SH-SY5Y (cell line): ENCODE data around the gene PROCA1.

Experiments used
- GATA2 ChIP-seq: IDR thresholded peaks from 2 replicates; pipeline ENCODE4 v1.6.1; 2011; ENCODE audit warnings: mild to moderate bottlenecking, low read depth, low read length
- GATA3 ChIP-seq: IDR thresholded peaks from 2 replicates; pipeline ENCODE4 v1.6.1; 2011; ENCODE audit warnings: low read depth, mild to moderate bottlenecking, low read length, moderate library complexity

The PROCA1 gene

DNA sequence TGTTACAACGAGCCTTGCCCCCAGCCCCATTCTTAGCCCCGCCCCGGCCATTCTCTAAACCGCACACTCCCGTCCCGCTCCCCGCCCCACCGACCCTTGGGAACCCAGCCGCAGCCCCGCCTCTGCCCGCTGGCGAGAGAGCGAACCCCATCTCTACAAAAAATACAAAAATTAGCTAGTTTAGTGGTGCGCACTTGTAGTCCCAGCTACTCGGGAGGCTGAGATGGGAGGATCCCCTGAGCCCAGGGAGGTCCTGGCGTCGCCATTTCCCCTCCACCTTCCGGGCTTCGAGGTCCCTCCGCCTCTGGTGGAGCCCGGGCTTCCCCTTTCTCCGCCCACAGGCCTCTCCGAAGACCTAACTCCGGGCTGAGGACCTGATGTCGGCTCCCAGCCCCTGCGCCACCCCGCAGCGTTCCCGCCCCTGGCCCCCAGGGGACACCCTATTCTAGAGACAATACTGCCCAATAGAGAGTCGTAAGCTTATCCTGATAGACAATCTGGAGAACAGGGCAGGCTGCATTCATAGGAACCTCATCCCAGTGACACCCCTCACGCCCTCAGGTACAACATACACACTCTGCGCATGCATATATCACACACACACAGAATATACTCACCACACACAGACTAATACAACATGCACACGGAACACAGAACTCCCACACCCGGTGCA, 480 bp upstream of the PROCA1 start:
- TF ChIP-seq GATA3 (no peak), GATA2 (no peak)

DNA sequence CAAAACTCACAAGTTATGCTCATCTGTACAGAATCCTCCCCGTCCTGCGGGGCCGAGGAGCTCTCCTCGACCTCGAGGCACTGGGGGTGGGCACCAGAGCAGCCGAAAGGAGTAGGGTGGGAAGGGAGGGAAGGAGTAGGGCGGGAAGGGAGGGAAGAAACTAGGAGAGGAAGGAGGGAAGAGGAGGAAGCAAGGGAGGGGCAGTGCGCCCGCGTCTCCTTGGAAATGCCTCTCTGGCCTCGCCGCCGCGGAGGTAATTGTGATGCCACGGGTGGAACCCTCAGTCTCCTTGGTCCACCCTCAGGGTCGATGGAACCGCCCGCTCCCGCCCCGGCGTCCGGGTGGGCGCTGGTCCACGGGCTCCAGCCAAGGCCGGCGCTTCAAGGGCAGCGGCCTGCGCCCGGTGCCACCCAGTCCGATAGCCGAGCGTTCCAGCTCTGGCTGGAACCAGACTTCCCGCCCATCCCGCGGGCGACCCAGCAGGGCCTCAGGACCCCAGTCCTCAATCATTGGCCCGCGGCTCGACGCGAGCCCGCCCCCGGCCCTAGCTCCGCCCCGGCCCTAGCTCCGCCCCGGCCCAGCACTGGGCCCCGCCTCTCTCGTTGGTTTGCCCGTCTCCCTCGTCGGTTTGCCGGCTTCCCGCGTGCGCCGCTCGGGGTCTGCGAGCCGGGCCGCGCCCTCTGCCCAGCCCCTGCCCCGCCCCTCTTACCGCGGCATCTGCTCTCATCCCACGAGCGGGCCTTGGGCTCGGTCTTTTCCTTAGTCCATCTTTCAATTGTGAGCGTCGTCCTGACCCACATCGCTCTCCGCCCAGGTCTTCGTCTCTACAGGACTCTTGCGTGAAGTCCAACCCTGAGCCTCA, 596 bp downstream of the PROCA1 start:
- TF ChIP-seq GATA3, result no peak

DNA sequence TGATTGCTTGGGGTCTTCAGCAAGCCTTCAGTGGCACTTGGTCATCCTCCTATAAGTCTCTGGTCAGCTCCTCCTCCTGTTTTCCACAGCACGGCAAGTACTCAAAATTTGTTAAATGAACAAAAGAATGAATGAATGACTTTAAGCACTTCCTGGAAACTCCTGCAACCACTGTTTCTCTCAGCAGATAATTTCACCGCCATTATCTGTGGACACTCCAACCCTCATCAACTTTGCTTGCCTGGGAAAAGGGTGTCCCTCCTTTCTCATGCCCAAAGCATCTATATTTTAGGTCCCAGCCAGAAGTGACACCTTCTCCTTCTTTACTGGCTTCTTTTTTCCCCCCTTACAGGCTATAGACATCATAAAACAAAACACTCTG, 4.4 kb downstream of the PROCA1 start:
- TF ChIP-seq GATA2, result no peak
- no peak for TF ChIP-seq GATA3

DNA sequence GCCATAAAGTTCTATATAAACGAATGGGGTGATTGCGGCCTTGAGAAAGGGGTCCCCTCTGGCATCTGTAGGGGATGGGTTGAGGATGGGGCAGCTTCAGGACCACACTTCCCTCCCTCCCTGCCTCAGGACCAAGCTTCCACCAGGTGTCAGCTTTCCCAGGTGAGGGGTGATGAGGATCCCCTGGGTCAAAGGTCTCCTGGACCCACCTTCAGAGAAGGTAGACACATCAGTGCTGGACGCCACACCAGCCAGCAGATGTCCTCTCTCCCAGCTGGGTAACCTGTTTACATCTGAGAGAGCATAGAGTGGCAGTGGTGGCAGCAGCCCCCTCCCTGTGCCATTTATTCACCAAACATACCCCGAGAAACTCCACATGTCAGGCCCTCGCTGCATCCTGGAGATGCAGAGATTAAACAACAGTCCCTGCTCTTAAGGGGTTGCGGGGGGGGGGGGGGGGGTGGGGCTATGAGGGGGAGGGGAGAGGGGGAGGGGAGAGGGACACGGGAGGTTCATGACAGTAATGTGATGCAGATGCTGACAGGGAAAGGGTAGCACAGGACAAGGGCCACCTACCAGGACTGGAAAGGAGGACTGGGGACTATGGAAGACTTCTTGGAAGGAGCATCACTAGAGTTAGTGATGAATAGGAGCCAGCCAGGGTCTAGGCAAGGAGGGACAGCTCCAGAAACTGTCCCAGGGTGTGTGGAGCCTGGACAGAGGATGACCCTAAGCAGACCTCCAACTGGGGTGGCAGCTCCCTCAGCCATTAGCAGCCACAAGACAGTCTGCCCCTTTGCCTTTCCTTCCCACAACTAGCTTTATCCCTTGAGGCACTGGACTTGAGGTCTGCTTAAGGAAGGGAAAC, 5.0 kb downstream of the PROCA1 start:
- TF ChIP-seq GATA2, result peak; percentile 71
- no peak for TF ChIP-seq GATA3

DNA sequence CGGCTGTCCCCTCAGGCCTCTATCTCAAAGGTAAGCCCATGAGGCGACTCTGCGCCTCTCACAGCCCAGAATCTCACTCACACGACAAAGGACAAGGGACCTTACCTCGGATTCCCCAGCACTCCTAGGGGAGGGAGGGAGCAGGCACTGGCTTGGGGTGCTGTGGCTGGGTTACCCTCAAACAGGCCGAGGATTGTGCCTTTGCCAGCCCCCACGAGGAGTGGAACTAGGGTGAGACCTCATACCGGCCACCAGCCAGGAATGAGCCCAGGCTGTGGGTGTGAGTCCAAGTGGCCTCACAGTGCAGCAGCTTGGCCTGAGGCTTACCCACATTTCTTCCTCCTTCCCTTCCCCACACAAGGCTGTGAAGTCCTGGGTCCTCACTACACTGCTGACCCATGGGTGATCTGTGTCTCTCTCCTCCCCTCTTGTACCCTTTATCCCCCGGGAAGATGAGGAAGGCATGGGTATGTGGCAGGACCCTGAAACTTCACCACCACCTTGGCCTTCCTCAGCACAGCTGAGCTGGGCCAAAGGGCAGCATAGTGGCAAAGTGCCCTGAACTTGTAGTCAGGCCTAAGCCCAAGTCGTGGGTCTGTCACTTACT, 5.9 kb downstream of the PROCA1 start:
- no peak for TF ChIP-seq GATA3
- TF ChIP-seq GATA2, result no peak

DNA sequence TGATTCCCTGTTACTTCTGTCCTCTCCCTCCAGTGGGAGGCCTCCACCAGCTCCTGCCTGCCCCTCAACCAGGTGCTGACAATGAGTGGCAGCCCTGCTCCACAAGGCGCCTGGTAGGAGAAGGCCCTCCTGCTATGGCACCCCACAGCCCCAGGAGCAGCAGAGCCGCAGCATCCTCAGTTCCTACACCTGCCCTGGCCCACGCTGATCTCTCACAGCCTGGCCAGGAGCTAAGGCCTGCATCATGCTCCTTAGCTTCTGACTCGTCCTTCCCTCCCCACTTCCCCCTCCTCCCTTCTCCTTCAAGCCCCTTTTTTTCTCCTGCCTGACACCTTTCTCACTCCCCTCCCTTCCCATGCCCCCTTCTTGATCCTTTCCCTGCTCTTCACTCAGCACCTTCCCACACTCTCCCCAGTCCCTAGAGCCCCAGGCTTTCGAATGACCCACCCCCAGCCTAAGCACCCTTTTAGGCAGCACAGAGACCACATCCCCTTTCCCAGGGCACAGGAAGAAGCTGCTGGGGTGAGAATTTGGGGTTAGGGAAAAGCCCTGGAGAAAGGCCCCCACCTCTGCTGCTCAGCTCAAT, 6.5 kb downstream of the PROCA1 start:
- TF ChIP-seq GATA3 (no peak), GATA2 (no peak)

DNA sequence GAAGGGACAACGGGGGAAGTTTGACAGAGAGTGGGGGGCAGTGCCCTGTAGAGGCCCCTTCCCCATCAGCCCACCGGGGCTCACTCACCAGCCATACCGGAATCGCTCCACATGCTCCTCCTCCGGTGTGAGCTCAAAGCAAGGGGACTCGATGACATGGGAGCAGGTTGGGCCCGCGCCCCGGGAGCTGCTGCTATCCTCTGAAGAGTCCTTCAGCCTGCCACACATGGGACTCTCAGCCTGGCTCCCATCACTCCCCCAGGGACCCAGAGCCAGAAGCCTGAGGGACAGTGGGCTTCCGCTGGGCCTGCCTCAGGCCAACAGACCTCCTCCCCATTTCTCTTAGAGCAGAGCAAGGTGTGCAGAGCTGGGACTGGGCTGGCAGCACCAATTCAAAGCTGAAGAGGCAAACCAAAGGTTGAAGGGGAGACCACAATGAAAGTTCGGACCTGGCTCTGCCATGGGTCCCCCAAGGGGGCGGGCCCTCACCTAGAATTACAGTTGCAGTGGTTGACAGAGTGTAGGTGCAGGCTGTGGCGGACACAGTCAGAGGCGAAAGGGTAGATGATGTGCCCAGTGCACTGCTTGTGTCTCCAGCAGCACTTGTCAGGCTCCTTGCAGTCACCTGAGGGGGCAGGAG, 7.3 kb downstream of the PROCA1 start:
- no peak for TF ChIP-seq GATA3

DNA sequence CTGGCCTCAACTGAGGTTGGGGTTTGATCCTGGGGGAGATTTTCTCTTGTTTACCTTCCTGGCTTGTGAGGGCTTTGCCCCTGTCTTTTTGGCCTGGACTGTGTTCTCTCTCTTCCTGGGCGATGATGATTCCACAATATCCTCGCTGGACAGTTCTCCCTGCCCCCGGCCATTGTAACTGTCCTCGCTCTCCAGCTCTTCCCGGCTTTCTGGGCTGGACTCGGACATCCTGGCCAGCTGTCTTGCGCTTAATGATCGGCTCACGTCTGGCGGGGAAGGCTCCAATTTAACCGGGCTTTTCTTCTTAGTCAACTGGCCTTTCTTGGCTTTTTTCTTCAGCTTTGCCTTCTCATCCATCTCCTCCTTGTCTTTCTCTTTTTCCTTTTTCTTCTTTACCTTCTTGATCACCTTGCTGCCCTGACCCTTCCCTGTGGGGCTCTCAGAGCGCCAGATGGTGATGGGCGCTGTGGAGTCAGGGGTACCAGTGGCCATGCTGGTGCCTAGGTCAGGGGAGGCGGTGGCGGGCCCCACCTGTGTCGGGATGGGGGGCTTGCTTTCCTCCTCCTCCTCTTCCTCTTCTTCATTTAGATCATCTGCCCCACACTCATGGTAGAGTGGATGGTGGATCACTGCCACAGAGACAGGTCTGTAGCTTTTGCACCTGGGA, 8.0 kb downstream of the PROCA1 start:
- TF ChIP-seq GATA2 (no peak), GATA3 (no peak)

DNA sequence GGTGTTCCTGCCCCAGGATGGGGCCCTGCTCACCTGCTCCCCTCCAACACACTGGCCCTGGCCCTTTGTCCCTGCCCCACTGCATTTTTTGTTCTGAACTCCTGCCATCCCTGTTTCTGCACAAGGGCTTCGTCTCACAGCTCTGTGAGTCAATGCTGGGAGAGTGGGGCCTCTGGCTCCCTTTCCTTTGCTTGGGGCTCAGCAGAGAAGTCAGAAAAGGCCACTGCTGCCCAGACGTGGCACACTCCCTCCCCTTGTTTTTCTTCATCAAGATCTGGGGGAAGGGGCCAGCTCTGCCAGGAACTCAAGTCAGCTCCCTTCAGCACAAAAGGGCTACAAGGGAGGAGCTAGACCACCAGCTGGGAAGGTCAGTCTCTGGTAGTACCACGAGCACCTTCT, 8.9 kb downstream of the PROCA1 start:
- TF ChIP-seq GATA2 (no peak), GATA3 (no peak)

DNA sequence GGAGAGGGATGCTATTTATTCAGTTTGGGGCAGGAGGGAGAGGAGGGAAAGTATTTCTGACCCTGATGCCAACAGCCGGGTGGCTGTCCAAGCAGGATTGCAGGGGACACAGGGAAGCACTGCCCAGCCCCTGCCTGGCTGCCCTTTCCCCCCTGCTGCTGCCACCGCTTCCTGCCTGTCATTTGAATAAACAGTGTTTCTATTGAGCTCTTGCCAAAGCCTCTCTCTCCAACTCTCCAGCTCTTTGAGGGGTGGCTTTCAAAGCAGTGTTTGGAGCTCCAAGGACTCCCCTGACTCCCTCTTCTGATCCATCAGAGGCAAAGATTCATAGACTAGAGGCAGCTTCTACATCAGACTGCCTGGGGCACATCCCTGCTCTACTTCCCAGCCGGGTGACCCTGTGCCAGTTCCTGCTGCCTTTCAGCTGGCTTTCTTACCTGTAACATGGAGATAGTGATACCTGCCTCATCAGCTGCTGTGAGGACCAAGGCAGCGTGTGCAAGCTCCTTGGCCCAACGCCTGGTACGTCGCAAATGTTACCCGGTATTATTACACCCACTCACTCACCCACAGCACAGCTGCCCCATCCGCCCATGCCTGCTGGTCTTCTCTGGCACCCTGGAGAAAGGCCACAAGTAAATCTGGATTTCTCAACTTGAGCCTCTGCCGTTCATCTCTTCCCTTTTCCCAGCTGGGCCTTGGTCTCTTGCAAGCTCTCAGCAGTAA, 9.5 kb downstream of the PROCA1 start:
- TF ChIP-seq GATA3 (no peak), GATA2 (no peak)

DNA sequence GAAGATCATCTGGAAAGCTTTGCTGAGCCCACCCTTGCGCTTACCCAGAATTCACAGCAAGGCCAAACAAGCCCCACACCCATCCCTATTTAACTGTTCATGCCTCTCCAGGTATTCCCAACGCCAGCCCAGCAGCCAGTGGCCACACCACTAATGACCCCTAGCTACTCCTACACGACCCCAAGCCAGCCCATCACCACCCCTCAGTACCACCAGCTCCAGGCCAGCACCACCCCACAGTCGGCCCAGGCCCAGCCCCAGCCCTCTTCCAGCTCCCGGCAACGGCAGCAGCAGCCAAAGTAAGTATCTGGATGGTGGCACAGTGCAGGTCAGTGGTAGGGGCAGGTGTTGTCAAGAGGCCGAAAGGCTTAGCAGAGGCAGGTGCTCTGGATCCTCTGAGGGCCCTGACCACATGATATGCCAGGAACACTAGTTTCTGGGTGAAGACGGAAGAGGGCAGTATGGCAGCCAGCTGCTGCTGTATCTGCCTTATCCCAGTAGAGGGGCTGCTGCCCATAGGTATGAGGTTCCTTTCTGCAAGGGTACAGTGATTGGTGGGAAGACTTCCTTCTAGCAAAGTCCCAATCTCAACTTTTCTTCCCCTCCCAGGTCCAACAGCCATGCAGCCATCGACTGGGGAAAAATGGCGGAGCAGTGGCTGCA, 10.7 kb downstream of the PROCA1 start:
- TF ChIP-seq GATA2 (no peak), GATA3 (no peak)

DNA sequence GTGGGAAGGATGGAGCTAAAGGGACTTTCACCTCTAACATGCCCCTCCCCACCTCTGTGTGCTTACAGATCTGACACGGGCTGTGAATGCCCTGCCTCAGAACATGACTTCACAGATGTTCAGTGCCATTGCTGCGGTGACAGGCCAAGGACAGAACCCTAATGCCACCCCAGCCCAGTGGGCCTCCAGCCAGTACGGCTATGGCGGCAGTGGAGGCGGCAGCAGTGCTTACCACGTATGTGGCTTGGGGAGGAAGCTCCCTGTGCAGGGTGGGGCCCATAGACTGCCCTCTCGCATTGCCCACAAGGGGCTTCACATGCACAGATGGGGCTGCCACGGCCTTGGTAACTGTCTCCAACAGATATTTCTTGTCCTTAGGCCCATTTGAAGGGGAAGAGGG, 11.4 kb downstream of the PROCA1 start:
- TF ChIP-seq GATA3, result no peak
- TF ChIP-seq GATA2, result no peak
